Spleen (tissue), 11 donors: Measurements from ENCODE around the gene CYGB. TPM values are rescaled to one million over a fixed set of nuclear protein-coding genes. Genes with fewer than 3 reads are reported as not detected.

ENCODE experiments used
- DNase-seq: peaks from one replicate; pipeline ENCODE4 v3.0.0-alpha.2; 2020
- H3K27ac ChIP-seq, 8 donors: fragments of 200-600 bp; sonication (generic) in 7 of 8; 1 replicate in 4 of 8; 2 replicates in 4 of 8; pipeline versions ENCODE4 v1.5.0 to v1.8.0; 2016 to 2021; ENCODE audit warnings: inconsistent platforms in 4 of 8, mild to moderate bottlenecking in 4 of 8, moderate library complexity in 1 of 8
- H3K27me3 ChIP-seq, 7 donors: fragments of 200-600 bp; sonication (generic) in 6 of 7; replicated peaks in 1 of 7; 1 replicate in 4 of 7; 2 replicates in 3 of 7; pipeline versions ENCODE4 v1.5.0 to v1.8.0; 2016 to 2021; ENCODE audit warnings: inconsistent platforms in 3 of 7, mild to moderate bottlenecking in 1 of 7
- H3K36me3 ChIP-seq, 6 donors: fragments of 200-600 bp; sonication (generic) in 5 of 6; 1 replicate in 4 of 6; 2 replicates in 2 of 6; pipeline versions ENCODE4 v1.5.0 to v1.8.0; 2016 to 2021; ENCODE audit warnings: inconsistent platforms in 2 of 6
- H3K4me1 ChIP-seq, 6 donors: fragments of 200-600 bp; sonication (generic) in 5 of 6; 1 replicate in 3 of 6; 2 replicates in 3 of 6; pipeline versions ENCODE4 v1.5.0 to v1.8.0; 2016 to 2021; ENCODE audit warnings: inconsistent platforms in 3 of 6
- H3K4me3 ChIP-seq, 8 donors: fragments of 200-600 bp; sonication (generic) in 7 of 8; 1 replicate in 4 of 8; 2 replicates in 4 of 8; pipeline versions ENCODE4 v1.5.0 to v1.8.0; 2016 to 2021; ENCODE audit warnings: inconsistent platforms in 4 of 8, mild to moderate bottlenecking in 4 of 8, moderate library complexity in 2 of 8
- H3K9me3 ChIP-seq, 8 donors: fragments of 200-600 bp; sonication (generic) in 7 of 8; 1 replicate in 4 of 8; 2 replicates in 4 of 8; pipeline versions ENCODE4 v1.5.0 to v1.8.0; 2016 to 2021; ENCODE audit warnings: inconsistent platforms in 4 of 8
- POLR2A ChIP-seq, 3 donors: fragments of 450-650 bp; IDR thresholded peaks; one replicate each; pipeline ENCODE4 v1.5.1; 2017; ENCODE audit warnings: antibody characterized with exemption in 3 of 3, mild to moderate bottlenecking in 1 of 3
- POLR2AphosphoS5 ChIP-seq, 3 donors: sonication (generic); formaldehyde crosslinking; IDR thresholded peaks; one replicate each; pipeline ENCODE4 v1.5.1; 2017; ENCODE audit warnings: antibody characterized with exemption in 3 of 3
- WGBS, 5 donors: extraction: QIAGEN DNeasy Blood & Tissue Kit in 3 of 5; methylation state at CpG; one replicate each; pipeline versions ENCODE4 v1.1.5 to v1.1.7; 2013 to 2018; 5-methylcytosine and 5-hydroxymethylcytosine counted together
- intact Hi-C: fragments of 100-400 bp; cut with DNase I; formaldehyde crosslinking; loops from one replicate; pipeline ENCODE4 v1.15.0; 2023; ENCODE audit warnings: low total_unique reads
- polyA plus RNA-seq, 3 donors: library from polyadenylated mRNA; stranded (reverse); fragments of 200-250 nt; gene quantifications; one replicate each; pipeline ENCODE4 v1.2.1, GENCODE V29; 2013
- total RNA-seq, 7 donors: library from RNA; depleted of rRNA in 3 of 7; stranded (reverse); fragments of >200 nt in 3 of 7; fragmentation: NEBNext Ultra II Directional in 4 of 7; extraction: Animal tissue kit (Norgen Biotek cat#: 25700) in 4 of 7; gene quantifications; one replicate each; pipeline versions ENCODE4 v1.1.0 to v1.2.1, GENCODE V29; 2016 to 2021
- TF ChIP-seq, protein P1 (sequence below), 11 experiments: fragments of 200-600 bp in 7 of 11; fragments of 450-650 bp in 4 of 11; sonication (generic) in 4 of 11; IDR thresholded peaks in 8 of 11; conservative IDR thresholded peaks in 3 of 11; 1 replicate in 7 of 11; 2 replicates in 4 of 11; pipeline versions ENCODE4 v1.4.0 to v1.8.0; 2016 to 2021; ENCODE audit warnings: antibody characterized with exemption in 11 of 11, inconsistent platforms in 4 of 11, mild to moderate bottlenecking in 1 of 11
- donor health status: healthy with polysubstance abuse.
- donor health status: DM: no; HTN: no; CAD: no; lungs with moderate emphysema.
- donor health status: DM: no; HTN: no; CAD: no.
- donor health status: Bipolar disorder and iron deficiency.
- donor health status: healthy.
- donor health status: DM: no; HTN: no; CAD: no.
- donor health status: DM: yes; HTN: yes; CAD: no.

Gene CYGB
- total and polyA plus RNA-seq, 10 donors: 3.5 to 21.0 (median 7.7) TPM

DNA sequence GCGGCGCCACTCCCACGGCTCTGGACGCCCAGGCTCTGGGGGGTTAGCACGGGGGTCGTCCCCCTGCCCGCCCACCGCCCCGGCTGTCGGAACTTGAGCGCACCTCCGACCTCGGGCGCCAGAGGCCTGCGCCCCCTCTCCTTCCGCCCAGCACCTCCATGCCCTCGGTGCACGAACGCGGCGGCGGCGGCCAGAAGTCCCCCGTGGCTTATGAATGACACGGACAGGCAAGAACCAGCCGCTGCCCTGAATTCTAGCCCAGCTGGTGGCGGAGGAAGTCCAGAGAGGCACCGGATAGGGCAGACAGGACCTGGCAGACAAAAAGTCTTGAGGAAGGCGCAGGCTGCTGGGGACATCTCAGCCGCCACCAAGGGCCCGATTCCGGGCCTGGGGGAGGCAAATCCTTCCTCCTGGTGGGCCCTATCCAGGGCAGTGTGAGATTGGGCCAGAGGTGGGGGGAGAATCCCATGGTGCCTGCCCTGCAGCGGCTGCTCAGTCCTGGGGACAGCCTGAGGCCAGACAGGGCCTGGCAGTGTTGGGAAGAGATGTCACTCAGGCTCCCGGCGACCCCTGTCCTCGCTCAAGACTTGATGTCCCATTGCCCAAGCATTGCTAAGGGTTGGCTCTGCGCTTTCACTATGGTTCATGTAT lies 897 bp upstream of the CYGB start:
- peak; percentile 70 for DNase-seq
- intact Hi-C loops: no loop called here
- Histone ChIP-seq H3K36me3 (no peaks in the 10 kb centered on the region), H3K4me3 (peak overlapping the region; percentile 19 to 72 (median 40)), H3K27me3 (peaks cover 0 to 65% (median 22%) of the 10 kb centered on the region in 7 donors), H3K4me1 (peaks cover 3 to 77% (median 45%) of the 10 kb centered on the region in 6 donors), H3K27ac (peak overlapping the region in 6 of 8 donors; percentile 61 to 73 (median 66)), H3K9me3 (no peaks in the 10 kb centered on the region)
- WGBS, 5 donors: 17 to 40% (median 21%) methylated on average over 4 to 37 of the region's 37 CpGs
- TF ChIP-seq POLR2AphosphoS5 (IDR thresholded peaks at IDR 0.05) (peak in 2 of 3 donors; percentile 20 to 24), POLR2A (IDR thresholded peaks at IDR 0.05) (no peak)

DNA sequence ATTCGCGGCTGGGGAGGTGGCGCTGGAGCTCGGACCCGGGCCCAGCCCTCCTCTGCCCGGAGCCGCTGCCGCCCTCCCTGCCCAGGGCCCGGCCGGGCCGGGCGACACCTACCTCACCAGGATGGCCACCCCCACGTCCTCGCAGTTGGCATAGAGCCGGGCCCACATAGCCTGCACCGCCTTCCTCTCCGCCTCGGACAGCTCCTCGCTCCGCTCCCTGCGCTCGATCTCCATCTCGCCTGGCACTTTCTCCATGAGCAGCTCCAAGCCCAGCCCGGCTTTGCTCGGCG lies 276 bp downstream of the CYGB start:
- no peak for TF ChIP-seq POLR2A (IDR thresholded peaks at IDR 0.05)
- TF ChIP-seq POLR2AphosphoS5 (IDR thresholded peaks at IDR 0.05): no peak
- TF ChIP-seq, protein P1, sequence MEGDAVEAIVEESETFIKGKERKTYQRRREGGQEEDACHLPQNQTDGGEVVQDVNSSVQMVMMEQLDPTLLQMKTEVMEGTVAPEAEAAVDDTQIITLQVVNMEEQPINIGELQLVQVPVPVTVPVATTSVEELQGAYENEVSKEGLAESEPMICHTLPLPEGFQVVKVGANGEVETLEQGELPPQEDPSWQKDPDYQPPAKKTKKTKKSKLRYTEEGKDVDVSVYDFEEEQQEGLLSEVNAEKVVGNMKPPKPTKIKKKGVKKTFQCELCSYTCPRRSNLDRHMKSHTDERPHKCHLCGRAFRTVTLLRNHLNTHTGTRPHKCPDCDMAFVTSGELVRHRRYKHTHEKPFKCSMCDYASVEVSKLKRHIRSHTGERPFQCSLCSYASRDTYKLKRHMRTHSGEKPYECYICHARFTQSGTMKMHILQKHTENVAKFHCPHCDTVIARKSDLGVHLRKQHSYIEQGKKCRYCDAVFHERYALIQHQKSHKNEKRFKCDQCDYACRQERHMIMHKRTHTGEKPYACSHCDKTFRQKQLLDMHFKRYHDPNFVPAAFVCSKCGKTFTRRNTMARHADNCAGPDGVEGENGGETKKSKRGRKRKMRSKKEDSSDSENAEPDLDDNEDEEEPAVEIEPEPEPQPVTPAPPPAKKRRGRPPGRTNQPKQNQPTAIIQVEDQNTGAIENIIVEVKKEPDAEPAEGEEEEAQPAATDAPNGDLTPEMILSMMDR (IDR thresholded peaks at IDR 0.05 in 8 of 11, conservative IDR thresholded peaks at IDR 0.05 in 3 of 11): no peak
- Histone ChIP-seq H3K9me3 (no peaks in the 10 kb centered on the region), H3K4me1 (peaks cover 3 to 71% (median 42%) of the 10 kb centered on the region in 6 donors), H3K36me3 (no peaks in the 10 kb centered on the region), H3K4me3 (peak overlapping the region in 7 of 8 donors; percentile 17 to 72 (median 44)), H3K27me3 (peaks cover 0 to 55% (median 22%) of the 10 kb centered on the region in 7 donors), H3K27ac (peak overlapping the region in 6 of 8 donors; percentile 43 to 67 (median 59))
- intact Hi-C loops: no loop called here
- peak; percentile 73 for DNase-seq
- WGBS, 5 donors: 10 to 17% (median 15%) methylated on average over 4 to 26 of the region's 26 CpGs

GRCh38 chr17:76536511-76537287 lies 810 bp downstream of the CYGB start:
- H3K27me3 ChIP-seq: peaks cover 0 to 52% (median 22%) of the 10 kb centered on the region in 7 donors
- no peaks in the 10 kb centered on the region for H3K36me3 ChIP-seq
- no peak for DNase-seq
- WGBS, 5 donors: 69 to 83% (median 71%) methylated on average over 17 to 25 of the region's 25 CpGs
- no peaks in the 10 kb centered on the region for H3K9me3 ChIP-seq
- TF ChIP-seq POLR2A (IDR thresholded peaks at IDR 0.05) (no peak), POLR2AphosphoS5 (IDR thresholded peaks at IDR 0.05) (no peak)
- TF ChIP-seq, protein P1 (IDR thresholded peaks at IDR 0.05 in 8 of 11, conservative IDR thresholded peaks at IDR 0.05 in 3 of 11): no peak
- H3K27ac ChIP-seq: peak overlapping the region in 6 of 8 donors; percentile 43 to 67 (median 59)
- peaks cover 3 to 77% (median 42%) of the 10 kb centered on the region in 6 donors for H3K4me1 ChIP-seq
- intact Hi-C loops: no loop called here
- peak overlapping the region in 7 of 8 donors; percentile 17 to 72 (median 44) for H3K4me3 ChIP-seq

- intact Hi-C loops: no loop called here
- H3K36me3 ChIP-seq: no peaks in the 10 kb centered on the region
- H3K4me1 ChIP-seq: peaks cover 7 to 79% (median 46%) of the 10 kb centered on the region in 6 donors
- peaks cover 0 to 52% (median 22%) of the 10 kb centered on the region in 7 donors for H3K27me3 ChIP-seq
- no peak for DNase-seq
- peak overlapping the region in 1 of 8 donors; percentile 72 for H3K4me3 ChIP-seq
- H3K9me3 ChIP-seq: no peaks in the 10 kb centered on the region
- TF ChIP-seq POLR2AphosphoS5 (IDR thresholded peaks at IDR 0.05) (peak in 1 of 3 donors; percentile 21), POLR2A (IDR thresholded peaks at IDR 0.05) (no peak)
- peak overlapping the region in 4 of 8 donors; percentile 24 to 59 (median 36) for H3K27ac ChIP-seq
- WGBS, 5 donors: 86 to 90% (median 86%) methylated on average over 13 to 19 of the region's 19 CpGs
These were observed 1.6 kb downstream of the CYGB start for GRCh38 chr17:76535788-76536510.
